GM12874 (cell line): ENCODE data around the gene ZNF148.

ENCODE experiments used
- TF ChIP-seq, protein P1 (sequence below): IDR thresholded peaks from 2 replicates; pipeline ENCODE4 v1.5.1; 2011; ENCODE audit warnings: low read depth, mild to moderate bottlenecking, control low read depth, low read length, moderate library complexity; ENCODE audit not compliant: insufficient read depth

Gene ZNF148

DNA sequence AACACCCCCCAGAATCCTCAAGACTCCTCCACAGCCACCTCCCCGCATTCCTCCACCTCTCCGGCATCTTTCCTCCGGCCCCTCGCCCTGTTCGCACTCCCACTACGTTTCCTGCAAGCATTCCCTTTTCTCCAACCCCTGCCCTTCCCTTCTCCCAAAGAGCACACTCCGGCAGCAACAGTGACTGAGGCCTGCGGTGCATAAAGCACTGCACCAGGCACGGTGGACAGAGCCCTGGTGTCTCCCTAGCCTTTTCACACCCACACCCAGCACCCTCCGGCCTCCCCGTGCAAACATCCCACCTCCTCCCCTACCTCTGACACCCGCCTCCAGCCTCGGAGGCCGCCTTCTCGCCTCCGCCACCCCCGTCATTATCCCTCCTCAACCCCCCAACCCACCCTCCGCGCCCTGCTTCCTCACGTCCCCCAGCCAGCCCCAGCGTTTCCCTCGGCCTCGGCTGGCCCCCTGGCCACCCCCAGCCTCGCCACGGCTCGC, 577 bp downstream of the ZNF148 start:
- TF ChIP-seq, protein P1, sequence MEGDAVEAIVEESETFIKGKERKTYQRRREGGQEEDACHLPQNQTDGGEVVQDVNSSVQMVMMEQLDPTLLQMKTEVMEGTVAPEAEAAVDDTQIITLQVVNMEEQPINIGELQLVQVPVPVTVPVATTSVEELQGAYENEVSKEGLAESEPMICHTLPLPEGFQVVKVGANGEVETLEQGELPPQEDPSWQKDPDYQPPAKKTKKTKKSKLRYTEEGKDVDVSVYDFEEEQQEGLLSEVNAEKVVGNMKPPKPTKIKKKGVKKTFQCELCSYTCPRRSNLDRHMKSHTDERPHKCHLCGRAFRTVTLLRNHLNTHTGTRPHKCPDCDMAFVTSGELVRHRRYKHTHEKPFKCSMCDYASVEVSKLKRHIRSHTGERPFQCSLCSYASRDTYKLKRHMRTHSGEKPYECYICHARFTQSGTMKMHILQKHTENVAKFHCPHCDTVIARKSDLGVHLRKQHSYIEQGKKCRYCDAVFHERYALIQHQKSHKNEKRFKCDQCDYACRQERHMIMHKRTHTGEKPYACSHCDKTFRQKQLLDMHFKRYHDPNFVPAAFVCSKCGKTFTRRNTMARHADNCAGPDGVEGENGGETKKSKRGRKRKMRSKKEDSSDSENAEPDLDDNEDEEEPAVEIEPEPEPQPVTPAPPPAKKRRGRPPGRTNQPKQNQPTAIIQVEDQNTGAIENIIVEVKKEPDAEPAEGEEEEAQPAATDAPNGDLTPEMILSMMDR: no peak

DNA sequence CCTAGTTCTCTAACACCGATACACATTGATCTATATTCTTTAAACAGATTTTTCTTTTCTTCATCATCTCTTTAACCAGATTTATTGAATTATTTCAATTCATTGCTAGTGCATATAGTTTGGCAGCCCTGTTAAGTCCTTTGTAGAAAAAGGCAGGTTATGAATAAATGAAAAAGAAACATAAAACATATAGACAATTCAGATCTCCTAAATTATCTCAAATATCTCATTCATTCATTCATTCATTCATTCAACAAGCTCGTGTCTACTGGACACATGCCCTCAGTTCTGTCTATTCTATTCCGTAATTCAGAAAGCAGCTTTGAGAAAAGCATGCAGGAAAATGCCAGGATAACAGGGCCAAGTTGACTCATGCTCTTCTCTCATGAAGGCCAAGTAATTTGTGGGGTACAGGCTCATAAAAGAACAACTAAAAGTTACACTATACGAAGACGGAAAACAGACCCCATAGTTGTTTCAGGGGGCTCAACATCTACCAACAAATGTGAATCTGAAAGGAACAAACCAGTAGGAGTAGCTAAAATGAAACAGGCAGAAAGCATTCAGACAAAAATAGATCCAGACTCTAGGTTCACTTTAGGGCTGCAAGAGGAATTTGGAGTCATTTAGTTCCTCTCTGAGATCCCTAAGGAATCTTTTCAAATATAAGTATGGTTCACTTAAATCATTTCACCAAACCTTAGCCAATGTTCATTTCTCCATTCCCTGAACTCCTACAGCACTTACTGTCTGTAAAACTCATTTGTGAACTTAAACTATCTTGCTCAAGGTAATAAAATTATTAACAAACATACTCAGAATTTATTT, 7.5 kb downstream of the ZNF148 start:
- TF ChIP-seq, protein P1: no peak

DNA sequence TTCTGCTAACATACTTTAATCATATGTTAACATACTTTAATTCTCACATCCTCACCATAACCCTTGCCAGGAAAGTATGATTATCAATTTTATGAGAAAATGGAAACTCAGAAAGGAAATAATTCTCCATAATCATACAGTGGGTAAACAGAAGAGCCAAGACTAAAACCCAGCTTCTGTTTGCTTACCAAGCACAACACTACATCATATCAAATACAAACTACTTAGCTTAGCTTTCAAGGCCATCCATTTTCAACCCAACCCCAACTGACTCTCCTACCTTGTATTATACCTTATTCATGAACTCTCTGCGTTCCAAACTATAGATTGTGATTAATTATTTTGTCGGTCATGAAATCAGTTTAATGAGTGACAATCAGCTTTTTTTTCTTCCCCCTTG, 9.0 kb downstream of the ZNF148 start:
- TF ChIP-seq, protein P1: no peak

DNA sequence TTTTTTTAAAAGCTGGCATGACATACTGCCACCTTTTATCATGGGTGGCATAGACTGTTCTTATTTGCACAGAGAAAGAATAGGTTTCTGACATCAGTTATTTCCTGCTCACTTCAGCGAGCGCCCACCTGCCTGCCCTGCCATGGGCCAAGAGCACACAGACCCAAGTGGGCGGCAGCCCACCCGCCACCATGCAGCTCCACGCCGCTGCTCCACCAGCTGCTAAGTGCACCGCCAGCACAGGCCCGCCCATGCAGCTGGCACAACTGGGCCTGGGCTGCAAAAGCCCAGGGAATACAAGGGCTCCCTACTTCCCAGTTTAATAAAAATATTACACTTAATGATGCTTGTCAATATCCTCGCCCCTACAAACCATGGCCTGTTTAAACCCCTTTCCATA, 15.4 kb downstream of the ZNF148 start:
- TF ChIP-seq, protein P1: no peak

DNA sequence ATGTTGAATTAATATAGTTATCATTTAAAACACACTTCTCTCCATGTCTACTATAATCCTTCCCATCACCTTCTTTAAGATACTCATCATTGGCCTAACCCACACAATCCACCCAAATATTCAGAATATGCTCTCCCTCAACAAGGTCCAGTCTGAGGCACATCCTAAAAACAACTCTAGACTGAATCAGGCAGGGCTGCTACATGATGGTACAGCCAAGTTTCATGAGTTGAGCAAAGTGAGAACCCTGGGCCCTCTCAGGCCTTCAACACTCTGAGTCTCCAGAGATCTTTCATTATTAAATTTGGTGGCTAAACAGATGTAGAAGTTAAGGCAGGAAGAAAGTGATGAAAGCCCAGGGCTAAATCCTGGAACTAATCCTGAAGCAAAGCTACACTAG, 16.2 kb downstream of the ZNF148 start:
- TF ChIP-seq, protein P1: no peak

DNA sequence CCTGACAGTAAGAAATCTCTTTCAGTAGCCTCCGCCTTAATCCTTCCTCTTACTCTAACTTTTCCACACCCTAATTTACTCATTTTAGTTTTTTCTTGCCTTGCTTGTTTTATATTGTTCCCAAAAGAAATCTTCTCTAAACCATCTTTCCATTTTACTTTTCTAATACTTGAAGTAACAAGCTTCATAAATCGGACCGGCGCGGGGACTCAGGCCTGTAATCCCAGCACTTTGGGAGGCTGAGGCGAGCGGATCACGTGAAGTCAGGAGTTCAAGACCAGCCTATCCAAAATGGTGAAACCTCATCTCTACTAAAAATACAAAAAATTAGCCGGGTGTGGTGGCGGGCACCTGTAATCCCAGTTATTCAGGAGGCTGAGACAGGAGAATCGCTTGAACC, 17.3 kb downstream of the ZNF148 start:
- TF ChIP-seq, protein P1: no peak

DNA sequence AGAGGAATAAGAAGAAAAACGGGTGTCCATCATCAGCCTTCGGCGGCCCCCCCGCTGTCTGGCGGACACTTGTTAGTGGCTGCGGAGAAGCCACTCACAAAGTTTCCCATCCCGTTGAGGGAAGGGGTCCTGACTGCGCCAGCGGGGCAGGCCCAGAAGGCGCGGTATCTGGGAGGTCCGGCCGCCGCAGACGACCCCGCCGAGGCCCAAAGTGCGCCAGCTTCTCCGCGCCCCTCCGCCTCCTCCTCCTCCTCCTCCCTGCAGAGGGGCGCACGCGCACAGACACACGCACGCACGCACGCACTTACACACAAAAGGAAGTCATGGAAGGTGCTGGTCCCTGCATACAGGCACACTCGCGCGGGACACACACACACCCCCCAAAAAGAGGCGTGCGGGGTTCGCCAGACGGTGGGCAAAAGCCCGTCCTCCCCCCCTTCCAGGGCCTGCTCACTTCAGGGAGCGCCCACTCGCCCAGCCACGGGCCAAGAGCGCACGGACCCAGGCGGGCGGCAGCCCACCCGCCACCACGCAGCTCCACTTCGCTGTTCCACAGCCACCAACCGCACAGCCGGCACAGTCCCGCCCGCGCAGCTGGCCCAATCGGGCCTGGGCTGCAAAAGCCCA, 18.0 kb downstream of the ZNF148 start:
- TF ChIP-seq, protein P1: no peak
